B cell (primary cell): ENCODE results near the gene ZNF358. TPM values are rescaled to one million over a fixed set of nuclear protein-coding genes. Genes with fewer than 3 reads are reported as not detected.

Experiments
- ATAC-seq: fragments of 200-7000 bp; cut with Tn5 transposase; one replicate; pipeline ENCODE4 v1.10.0; 2021; ENCODE audit warnings: low read depth, mild to moderate bottlenecking, moderate number of reproducible peaks, moderate library complexity
- CTCF ChIA-PET: fragments of 350-600 bp; sonication (Branson Sonifier 250); formaldehyde crosslinking; loops from one replicate; lab custom pipeline; 2021; ENCODE audit warnings: antibody characterized with exemption, inconsistent platforms; lab: Charles Lee
- POLR2A ChIA-PET: fragments of 350-600 bp; sonication (Branson Sonifier 250); formaldehyde crosslinking; loops from one replicate; lab custom pipeline; 2021; ENCODE audit warnings: antibody characterized with exemption; lab: Charles Lee
- DNase-seq: peaks from one replicate; pipeline ENCODE4 v3.0.0; 2013
- H2AFZ ChIP-seq: 2 replicates; pipeline ENCODE4 v1.6.1; 2012; ENCODE audit warnings: mild to moderate bottlenecking, low read depth, low read length; ENCODE audit not compliant: insufficient read depth, poor library complexity, severe bottlenecking
- H3K27ac ChIP-seq, 2 donors: 1 replicate in 1 of 2; 2 replicates in 1 of 2; pipeline ENCODE4 v1.5.1; 2012 to 2013; ENCODE audit warnings: low read length in 2 of 2, mild to moderate bottlenecking in 2 of 2, moderate library complexity in 1 of 2
- H3K27me3 ChIP-seq, 4 experiments: fragments of 200-600 bp in 1 of 4; sonication (generic) in 1 of 4; replicated peaks in 1 of 4; 1 replicate in 2 of 4; 2 replicates in 2 of 4; pipeline versions ENCODE4 v1.6.1 to v1.7.0; 2013 to 2016; ENCODE audit warnings: low read length in 3 of 4, mild to moderate bottlenecking in 2 of 4, mixed read lengths in 1 of 4, moderate library complexity in 1 of 4; ENCODE audit not compliant: insufficient read depth in 4 of 4, control insufficient read depth in 3 of 4; ENCODE audit errors: control extremely low read depth in 1 of 4
- H3K36me3 ChIP-seq, 2 experiments: replicated peaks in 1 of 2; 1 replicate in 1 of 2; 2 replicates in 1 of 2; pipeline versions ENCODE4 v1.6.1 to v1.7.1; 2013; ENCODE audit warnings: low read length in 1 of 2; ENCODE audit not compliant: insufficient read depth in 2 of 2, control insufficient read depth in 1 of 2; ENCODE audit errors: control extremely low read depth in 1 of 2, extremely low read depth in 1 of 2
- H3K4me1 ChIP-seq, 2 donors: fragments of 200-600 bp in 1 of 2; sonication (generic) in 1 of 2; 1 replicate in 1 of 2; 2 replicates in 1 of 2; pipeline versions ENCODE4 v1.5.1 to v1.6.1; 2013 to 2017; ENCODE audit warnings: low read length in 2 of 2; ENCODE audit not compliant: control insufficient read depth in 2 of 2, insufficient read depth in 2 of 2
- H3K4me2 ChIP-seq: replicated peaks from 2 replicates; pipeline ENCODE3; 2012; ENCODE audit warnings: mild to moderate bottlenecking, low read depth, low read length; ENCODE audit not compliant: poor library complexity, severe bottlenecking
- H3K4me3 ChIP-seq, 5 experiments: fragments of 200-600 bp in 1 of 5; sonication (generic) in 1 of 5; 1 replicate in 3 of 5; 2 replicates in 2 of 5; pipeline versions ENCODE4 v1.5.1 to v1.7.0; 2011 to 2016; ENCODE audit warnings: low read length in 4 of 5, mild to moderate bottlenecking in 4 of 5, low read depth in 2 of 5, control low read depth in 1 of 5, moderate library complexity in 1 of 5; ENCODE audit not compliant: insufficient read depth in 1 of 5; ENCODE audit errors: control extremely low read depth in 1 of 5, extremely low read depth in 1 of 5
- H3K79me2 ChIP-seq: fragments of 200-600 bp; sonication (generic); one replicate; pipeline ENCODE4 v1.6.0; 2016; ENCODE audit warnings: low read length; ENCODE audit not compliant: control insufficient read depth, insufficient read depth
- H3K9ac ChIP-seq: fragments of 200-600 bp; sonication (generic); 2 replicates; pipeline ENCODE4 v1.6.1; 2017; ENCODE audit warnings: mild to moderate bottlenecking, low read length, moderate library complexity
- H3K9me3 ChIP-seq, 3 donors: one replicate each; pipeline versions ENCODE4 v1.6.1 to v1.7.1; 2013; ENCODE audit warnings: low read length in 2 of 3; ENCODE audit not compliant: control insufficient read depth in 2 of 3, insufficient read depth in 1 of 3; ENCODE audit errors: control extremely low read depth in 1 of 3
- H4K20me1 ChIP-seq: 2 replicates; pipeline ENCODE4 v1.6.0; 2012; ENCODE audit warnings: mild to moderate bottlenecking, low read length; ENCODE audit not compliant: insufficient read depth, control insufficient read depth, poor library complexity, severe bottlenecking
- H3K27ac Mint-ChIP-seq: one replicate; pipeline ENCODE4 v1.8.0; 2021; ENCODE audit warnings: mixed read lengths
- H3K27me3 Mint-ChIP-seq: one replicate; pipeline ENCODE4 v1.8.0; 2021; ENCODE audit warnings: mixed read lengths
- H3K4me1 Mint-ChIP-seq: one replicate; pipeline ENCODE4 v1.8.0; 2021; ENCODE audit warnings: mixed read lengths
- H3K4me3 Mint-ChIP-seq: one replicate; pipeline ENCODE4 v1.8.0; 2021; ENCODE audit warnings: mixed read lengths
- H3K9me3 Mint-ChIP-seq: one replicate; pipeline ENCODE4 v1.8.0; 2022; ENCODE audit warnings: mixed read lengths; ENCODE audit not compliant: insufficient read depth
- CTCF ChIP-seq: fragments of 200-600 bp; IDR thresholded peaks from one replicate; pipeline ENCODE4 v1.8.0; 2022; ENCODE audit warnings: antibody characterized with exemption, mild to moderate bottlenecking
- EZH2 ChIP-seq: IDR thresholded peaks from 2 replicates; pipeline ENCODE4 v1.6.1; 2012; ENCODE audit warnings: borderline replicate concordance, low read depth, mild to moderate bottlenecking, moderate library complexity, low read length; ENCODE audit not compliant: insufficient read depth, poor library complexity, severe bottlenecking
- WGBS: methylation state at CpG from one replicate; pipeline ENCODE4 v1.1.5; 2013; ENCODE audit warnings: missing lambda C conversion rate; ENCODE audit not compliant: insufficient coverage; 5-methylcytosine and 5-hydroxymethylcytosine counted together
- intact Hi-C: fragments of 100-400 bp; cut with micrococcal nuclease; formaldehyde crosslinking; loops from one replicate; pipeline ENCODE4 v1.10.0; 2022
- polyA plus RNA-seq: library from polyadenylated mRNA; depleted of rRNA; stranded (reverse); fragments of >200 nt; gene quantifications from 2 replicates; pipeline ENCODE4 v1.2.3, GENCODE V29; 2012
- total RNA-seq, 2 donors: library from RNA; stranded (reverse); fragments of 120-200 nt in 1 of 2; gene quantifications; 1 replicate in 1 of 2; 2 replicates in 1 of 2; pipeline versions ENCODE4 v1.2.3 to v1.2.4, GENCODE V29; 2013 to 2022

Gene ZNF358
- total and polyA plus RNA-seq, 2 donors (not counting 1 experiment from before 2014, with no cell fraction given) = 8.5 to 17.5 TPM

- H3K9ac ChIP-seq = peak overlapping the region; percentile 68
- H3K9me3 ChIP-seq = no peaks in the 10 kb centered on the region
- no peak for ATAC-seq
- ChIA-PET POLR2A (interaction anchor here (0.7 kb wide), 1 partner anchor 916 kb away, joined by 5 read pairs; no protein-coding TSS in a partner anchor), CTCF (interaction anchor here (0.6 kb wide), 1 partner anchor 390 kb away, joined by 4 read pairs; no protein-coding TSS in a partner anchor)
- peaks cover 7% of the 10 kb centered on the region for H3K4me1 Mint-ChIP-seq
- H2AFZ ChIP-seq = peak overlapping the region; percentile 64
- H3K79me2 ChIP-seq = peaks cover 2% of the 10 kb centered on the region
- no peak for TF ChIP-seq EZH2
- no peak for TF ChIP-seq CTCF
- H3K4me1 ChIP-seq = peaks cover 5 to 14% of the 10 kb centered on the region in 2 donors
- peak overlapping the region in 4 of 5 experiments; percentile 41 to 67 (median 62) for H3K4me3 ChIP-seq
- 94% methylated on average over 8 of the region's 11 CpGs for whole genome bisulfite sequencing
- H3K4me3 Mint-ChIP-seq = peak overlapping the region; percentile 90
- no peak overlapping the region for H3K27ac ChIP-seq
- intact Hi-C loops = loop anchor here (1.0 to 2.0 kb wide), 3 partner anchors 15 to 46 kb away; partner anchors contain the start of genes MCOLN1 and PNPLA6
- peak overlapping the region; percentile 80 for H3K4me2 ChIP-seq
- H3K9me3 Mint-ChIP-seq = no peaks in the 10 kb centered on the region
- no peaks in the 10 kb centered on the region for H3K27me3 Mint-ChIP-seq
- H4K20me1 ChIP-seq = no peaks in the 10 kb centered on the region
- no peaks in the 10 kb centered on the region for H3K36me3 ChIP-seq
- H3K27ac Mint-ChIP-seq = peak overlapping the region; percentile 32
- peaks cover 0 to 3% (median 0%) of the 10 kb centered on the region in 4 experiments for H3K27me3 ChIP-seq
- DNase-seq = no peak
Measured at GRCh38 chr19:7489609-7490044, 26.3 kb upstream of the ZNF358 start.

- ChIA-PET POLR2A (no interaction called here), CTCF (interaction anchor here (1.0 kb wide), 1 partner anchor 76 kb away, joined by 5 read pairs; no protein-coding TSS in a partner anchor)
- no peaks in the 10 kb centered on the region for H4K20me1 ChIP-seq
- Mint-ChIP-seq H3K9me3 (no peaks in the 10 kb centered on the region), H3K27ac (no peak overlapping the region), H3K4me3 (no peak overlapping the region), H3K27me3 (peaks cover 6% of the 10 kb centered on the region), H3K4me1 (peaks cover 7% of the 10 kb centered on the region)
- H3K27me3 ChIP-seq = peaks cover 0 to 4% (median 2%) of the 10 kb centered on the region in 4 experiments
- H3K4me2 ChIP-seq = no peak overlapping the region
- no peak for ATAC-seq
- H3K4me1 ChIP-seq = peaks cover 5 to 14% of the 10 kb centered on the region in 2 donors
- peaks cover 2% of the 10 kb centered on the region for H3K79me2 ChIP-seq
- H3K9ac ChIP-seq = no peak overlapping the region
- H3K4me3 ChIP-seq = no peak overlapping the region
- WGBS = 50% methylated on average over 1 of the region's 4 CpGs
- H2AFZ ChIP-seq = no peak overlapping the region
- no peaks in the 10 kb centered on the region for H3K36me3 ChIP-seq
- intact Hi-C loops = no loop called here
- DNase-seq = no peak
- no peaks in the 10 kb centered on the region for H3K9me3 ChIP-seq
- TF ChIP-seq EZH2 = no peak
- TF ChIP-seq CTCF = no peak
- no peak overlapping the region for H3K27ac ChIP-seq
Measured at GRCh38 chr19:7492142-7492541, 23.8 kb upstream of the ZNF358 start.
